Testis (tissue), 2 donors: ENCODE measurements around the gene GNAI2.

Experiments used
- CTCF ChIP-seq, 3 experiments: fragments of 450-650 bp in 2 of 3; fragments of 200-600 bp in 1 of 3; sonication (generic) in 1 of 3; IDR thresholded peaks; one replicate each; pipeline ENCODE4 v1.5.1; 2016 to 2019; ENCODE audit warnings: antibody characterized with exemption in 3 of 3, mild to moderate bottlenecking in 2 of 3, moderate library complexity in 1 of 3
- POLR2A ChIP-seq: fragments of 450-650 bp; IDR thresholded peaks from one replicate; pipeline ENCODE4 v1.6.1; 2017; ENCODE audit warnings: antibody characterized with exemption, mild to moderate bottlenecking, moderate library complexity

DNA sequence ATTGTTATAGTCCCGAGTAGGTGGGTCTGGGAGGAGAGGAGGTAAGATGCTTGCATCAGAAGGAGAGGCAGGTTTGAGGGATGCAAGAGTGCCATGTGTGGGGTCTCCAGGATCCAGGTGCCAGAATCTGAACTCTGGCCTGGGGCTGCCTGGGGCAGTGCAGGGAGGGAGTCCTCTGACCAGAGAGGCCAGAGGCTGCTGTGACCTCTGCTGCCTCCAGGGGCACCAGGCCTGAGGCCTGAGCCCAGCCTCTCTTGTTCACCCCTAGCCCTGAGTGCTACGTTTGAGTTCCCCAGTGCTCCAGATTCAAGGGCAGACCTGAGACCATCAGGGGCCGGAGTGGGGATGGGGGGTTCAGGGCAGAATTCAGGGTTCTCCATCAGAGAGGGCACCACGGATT is 23.5 kb upstream of the GNAI2 start:
- TF ChIP-seq CTCF (IDR thresholded peaks at IDR 0.05), result no peak
- no peak for TF ChIP-seq POLR2A
